NB4 (cell line): Measurements from ENCODE around the gene PREP.

Source experiments
- CTCF ChIP-seq: IDR thresholded peaks from one replicate; pipeline ENCODE4 v1.5.1; 2012; ENCODE audit warnings: low read depth, low read length
- MAX ChIP-seq: IDR thresholded peaks from 2 replicates; pipeline ENCODE4 v1.6.1; 2011; ENCODE audit warnings: low read depth, low read length
- POLR2A ChIP-seq: IDR thresholded peaks from 2 replicates; pipeline ENCODE4 v1.6.1; 2011; ENCODE audit warnings: mild to moderate bottlenecking; ENCODE audit not compliant: insufficient read length; ENCODE audit errors: extremely low read depth

GRCh38 chr6:105322499-105323225, 80.2 kb downstream of the PREP start:
- TF ChIP-seq CTCF (no peak), POLR2A (no peak), MAX (no peak)
